HG02678 (cell line): ENCODE results near the gene SDHB.

Experiments used
- ATAC-seq: cut with Tn5 transposase; IDR thresholded peaks from one replicate; pipeline ENCODE4 v1.9.1; 2021; ENCODE audit warnings: mild to moderate bottlenecking, moderate library complexity; ENCODE audit not compliant: unreplicated experiment

SDHB gene

GRCh38 chr1:16989676-16990391 lies 64.0 kb downstream of the SDHB start:
- ATAC-seq: no peak

- ATAC-seq: no peak
Measured at GRCh38 chr1:16988210-16988609, 65.6 kb downstream of the SDHB start.

- ATAC-seq: no peak
Measured at GRCh38 chr1:16986962-16987361, 66.9 kb downstream of the SDHB start.

GRCh38 chr1:16986560-16986959 lies 67.3 kb downstream of the SDHB start:
- no peak for ATAC-seq

GRCh38 chr1:16986113-16986512 lies 67.7 kb downstream of the SDHB start:
- ATAC-seq: no peak

GRCh38 chr1:16984717-16985116 lies 69.1 kb downstream of the SDHB start:
- no peak for ATAC-seq

- ATAC-seq: no peak
Measured at GRCh38 chr1:16983649-16984048, 70.2 kb downstream of the SDHB start.

- no peak for ATAC-seq
Measured at GRCh38 chr1:16982902-16983301, 70.9 kb downstream of the SDHB start.

GRCh38 chr1:16981269-16981849 lies 72.5 kb downstream of the SDHB start:
- ATAC-seq: no peak

- no peak for ATAC-seq
Measured at GRCh38 chr1:16980473-16981268, 73.2 kb downstream of the SDHB start, which contains the start of gene MFAP2. MFAP2 (minus strand) TSS chr1:16980620; CDS start chr1:16978273, 2,347 bp downstream.

GRCh38 chr1:16979475-16980327 lies 74.1 kb downstream of the SDHB start:
- no peak for ATAC-seq

- no peak for ATAC-seq
Measured at GRCh38 chr1:16978567-16979474, 75.0 kb downstream of the SDHB start.

- no peak for ATAC-seq
Measured at GRCh38 chr1:16978139-16978538, 75.7 kb downstream of the SDHB start.

GRCh38 chr1:16977377-16977776 lies 76.5 kb downstream of the SDHB start:
- ATAC-seq: no peak

- ATAC-seq: no peak
Measured at GRCh38 chr1:16976966-16977365, 76.9 kb downstream of the SDHB start.

GRCh38 chr1:16975838-16976237 lies 78.0 kb downstream of the SDHB start:
- ATAC-seq: no peak

GRCh38 chr1:16975211-16975610 lies 78.6 kb downstream of the SDHB start:
- ATAC-seq: no peak

- no peak for ATAC-seq
Measured at GRCh38 chr1:16973215-16973614, 80.6 kb downstream of the SDHB start.

GRCh38 chr1:16972189-16972895 lies 81.5 kb downstream of the SDHB start:
- ATAC-seq: no peak
